OCI-M2 (cell line): ENCODE data around the gene PPP2R5C.

Experiments used
- DNase-seq: peaks from one replicate; lab custom pipeline; 2025; ENCODE audit not compliant: unreplicated experiment; lab: John Stamatoyannopoulos, UW

Gene PPP2R5C

GRCh38 chr14:101861464-101861863, 100.0 kb downstream of the PPP2R5C start:
- DNase-seq = no peak

- no peak for DNase-seq
Observed at GRCh38 chr14:101862177-101862576, 100.7 kb downstream of the PPP2R5C start.

GRCh38 chr14:101862711-101863110, 101.2 kb downstream of the PPP2R5C start:
- no peak for DNase-seq

GRCh38 chr14:101865288-101865687, 103.8 kb downstream of the PPP2R5C start:
- no peak for DNase-seq

- DNase-seq = no peak
Observed at GRCh38 chr14:101867854-101868253, 106.3 kb downstream of the PPP2R5C start.

GRCh38 chr14:101869217-101869616, 107.7 kb downstream of the PPP2R5C start:
- DNase-seq = no peak

- DNase-seq = no peak
Observed at GRCh38 chr14:101870273-101870939, 108.9 kb downstream of the PPP2R5C start.

- DNase-seq = no peak
Observed at GRCh38 chr14:101872346-101872745, 110.8 kb downstream of the PPP2R5C start.

- no peak for DNase-seq
Observed at GRCh38 chr14:101873076-101873825, 111.7 kb downstream of the PPP2R5C start.

GRCh38 chr14:101873991-101874390, 112.5 kb downstream of the PPP2R5C start:
- no peak for DNase-seq

- DNase-seq = no peak
Observed at GRCh38 chr14:101875041-101875726, 113.7 kb downstream of the PPP2R5C start.

GRCh38 chr14:101875727-101876554, 114.4 kb downstream of the PPP2R5C start:
- no peak for DNase-seq

- no peak for DNase-seq
Observed at GRCh38 chr14:101876555-101876938, 115.0 kb downstream of the PPP2R5C start.

GRCh38 chr14:101877766-101878165, 116.3 kb downstream of the PPP2R5C start:
- no peak for DNase-seq

- no peak for DNase-seq
Observed at GRCh38 chr14:101878211-101878821, 116.8 kb downstream of the PPP2R5C start.

- DNase-seq = no peak
Observed at GRCh38 chr14:101878822-101879528, 117.5 kb downstream of the PPP2R5C start.

GRCh38 chr14:101879529-101880336, 118.2 kb downstream of the PPP2R5C start:
- DNase-seq = no peak

GRCh38 chr14:101881426-101881825, 119.9 kb downstream of the PPP2R5C start:
- DNase-seq = no peak
